ENCODE results near the gene EXOC1L. TPM values are rescaled to one million over a fixed set of nuclear protein-coding genes. Genes with fewer than 3 reads are reported as not detected.
A peak's percentile ranks its signal among the peaks of the same experiment; 100 is the strongest.

Gene EXOC1L
- total RNA-seq, 2 donors from 2014 or later: not detected

GRCh38 chr4:55868581-55869090, 49.0 kb downstream of the EXOC1L start:
- Mint-ChIP-seq H3K27me3 (ENCODE audit: low read depth) (no peaks in the 10 kb centered on the region), H3K36me3 (ENCODE audit: insufficient read depth in 2 of 2) (peaks cover 4 to 11% of the 10 kb centered on the region in 2 donors), H3K4me1 (ENCODE audit: low read depth) (peaks cover 22% of the 10 kb centered on the region), H3K4me3 (no peak overlapping the region), H3K9me3 (no peaks in the 10 kb centered on the region), H3K27ac (peak overlapping the region; percentile 43)
- DNase-seq (no peak), ATAC-seq (replicated peaks in 1 of 2) (no peak)

- H3K36me3 Mint-ChIP-seq (ENCODE audit: insufficient read depth in 2 of 2): peaks cover 5 to 11% of the 10 kb centered on the region in 2 donors
- no peak for DNase-seq
- no peak for ATAC-seq (replicated peaks in 1 of 2)
- H3K4me3 Mint-ChIP-seq: no peak overlapping the region
- no peaks in the 10 kb centered on the region for H3K9me3 Mint-ChIP-seq
- H3K4me1 Mint-ChIP-seq (ENCODE audit: low read depth): peaks cover 7% of the 10 kb centered on the region
- H3K27me3 Mint-ChIP-seq (ENCODE audit: low read depth): no peaks in the 10 kb centered on the region
- no peak overlapping the region for H3K27ac Mint-ChIP-seq
Measured at GRCh38 chr4:55871299-55871800, 51.8 kb downstream of the EXOC1L start.

GRCh38 chr4:55874831-55875230, 55.2 kb downstream of the EXOC1L start:
- no peaks in the 10 kb centered on the region for H3K27me3 Mint-ChIP-seq (ENCODE audit: low read depth)
- H3K27ac Mint-ChIP-seq: no peak overlapping the region
- ATAC-seq (replicated peaks in 1 of 2): no peak
- H3K9me3 Mint-ChIP-seq: no peaks in the 10 kb centered on the region
- H3K4me1 Mint-ChIP-seq (ENCODE audit: low read depth): no peaks in the 10 kb centered on the region
- H3K36me3 Mint-ChIP-seq (ENCODE audit: insufficient read depth in 2 of 2): peaks cover 4 to 13% of the 10 kb centered on the region in 2 donors
- DNase-seq: no peak
- H3K4me3 Mint-ChIP-seq: no peak overlapping the region

- H3K27ac Mint-ChIP-seq: no peak overlapping the region
- no peaks in the 10 kb centered on the region for H3K4me1 Mint-ChIP-seq (ENCODE audit: low read depth)
- peaks cover 4 to 15% of the 10 kb centered on the region in 2 donors for H3K36me3 Mint-ChIP-seq (ENCODE audit: insufficient read depth in 2 of 2)
- H3K9me3 Mint-ChIP-seq: no peaks in the 10 kb centered on the region
- no peak overlapping the region for H3K4me3 Mint-ChIP-seq
- DNase-seq (no peak), ATAC-seq (replicated peaks in 1 of 2) (no peak)
- H3K27me3 Mint-ChIP-seq (ENCODE audit: low read depth): no peaks in the 10 kb centered on the region
Measured at GRCh38 chr4:55876387-55876786, 56.8 kb downstream of the EXOC1L start.

DNA sequence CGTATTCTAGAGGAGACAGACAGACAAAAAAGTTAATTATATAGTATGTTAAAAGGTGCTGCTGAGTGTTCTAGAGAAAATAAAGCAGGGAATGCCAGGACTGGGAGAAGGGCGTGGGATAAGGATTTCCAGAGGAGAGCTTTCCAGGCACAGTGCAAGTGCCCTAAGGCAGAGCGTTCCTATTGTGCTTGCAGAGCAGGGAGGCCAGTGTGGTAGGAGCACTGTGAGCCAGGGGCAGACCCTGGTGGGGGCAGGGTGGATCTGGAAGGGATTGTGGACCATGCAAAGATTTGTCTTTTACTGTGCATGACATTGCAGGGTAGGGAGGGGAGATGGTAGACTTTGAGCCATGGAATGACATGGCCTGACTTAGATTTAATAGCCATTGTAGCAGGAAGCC, 59.6 kb downstream of the EXOC1L start:
- DNase-seq: no peak
- no peaks in the 10 kb centered on the region for H3K4me1 Mint-ChIP-seq (ENCODE audit: low read depth)
- ATAC-seq (replicated peaks in 1 of 2): no peak
- H3K27me3 Mint-ChIP-seq (ENCODE audit: low read depth): no peaks in the 10 kb centered on the region
- H3K4me3 Mint-ChIP-seq: no peak overlapping the region
- H3K36me3 Mint-ChIP-seq (ENCODE audit: insufficient read depth in 2 of 2): peaks cover 3 to 17% of the 10 kb centered on the region in 2 donors
- no peaks in the 10 kb centered on the region for H3K9me3 Mint-ChIP-seq
- H3K27ac Mint-ChIP-seq: no peak overlapping the region

- H3K36me3 Mint-ChIP-seq (ENCODE audit: insufficient read depth in 2 of 2): peaks cover 3 to 17% of the 10 kb centered on the region in 2 donors
- H3K27me3 Mint-ChIP-seq (ENCODE audit: low read depth): no peaks in the 10 kb centered on the region
- H3K4me3 Mint-ChIP-seq: no peak overlapping the region
- peak overlapping the region; percentile 74 for H3K27ac Mint-ChIP-seq
- no peaks in the 10 kb centered on the region for H3K4me1 Mint-ChIP-seq (ENCODE audit: low read depth)
- DNase-seq (no peak), ATAC-seq (replicated peaks in 1 of 2) (no peak)
- no peaks in the 10 kb centered on the region for H3K9me3 Mint-ChIP-seq
Measured at GRCh38 chr4:55880652-55881280, 61.2 kb downstream of the EXOC1L start.

DNA sequence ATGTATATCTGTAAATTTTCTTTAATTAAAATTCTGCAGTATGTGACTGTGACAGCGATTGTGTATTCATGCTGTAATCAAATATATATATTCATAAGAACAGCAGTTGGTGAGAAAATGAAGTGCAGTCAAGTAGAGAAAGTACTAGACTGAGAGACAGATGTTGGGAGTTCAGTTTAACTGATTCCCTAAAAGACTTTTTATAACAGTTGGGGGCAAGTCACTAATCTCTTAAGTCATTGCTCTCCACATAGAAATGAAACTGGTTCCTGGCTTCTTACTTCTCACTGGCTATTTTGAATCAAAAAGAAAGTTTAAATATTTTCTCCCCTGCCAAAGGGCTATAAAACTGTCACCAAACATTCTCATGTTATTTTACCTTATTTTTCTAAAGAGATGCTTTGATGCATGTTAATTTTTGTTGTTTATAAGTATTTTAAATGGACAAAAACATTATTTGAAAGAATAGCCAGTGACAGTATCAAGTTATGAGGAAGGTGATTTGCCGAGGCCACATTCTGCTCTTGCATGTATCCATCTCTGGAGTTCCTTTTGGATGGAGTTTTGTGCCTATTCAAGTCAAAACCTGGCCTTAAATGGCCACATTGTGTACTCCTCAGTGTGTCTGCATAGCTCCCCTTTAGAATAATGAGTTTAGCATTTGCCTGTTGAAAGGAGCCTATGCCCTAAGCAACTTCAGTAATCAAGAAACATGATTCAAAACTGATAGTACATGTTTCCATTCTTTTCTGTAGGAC, 64.7 kb downstream of the EXOC1L start:
- Mint-ChIP-seq H3K27me3 (ENCODE audit: low read depth) (no peaks in the 10 kb centered on the region), H3K36me3 (ENCODE audit: insufficient read depth in 2 of 2) (peaks cover 3 to 7% of the 10 kb centered on the region in 2 donors), H3K4me1 (ENCODE audit: low read depth) (no peaks in the 10 kb centered on the region), H3K27ac (no peak overlapping the region), H3K9me3 (no peaks in the 10 kb centered on the region), H3K4me3 (no peak overlapping the region)
- ATAC-seq (replicated peaks in 1 of 2) (no peak), DNase-seq (no peak)

- H3K9me3 Mint-ChIP-seq: no peaks in the 10 kb centered on the region
- DNase-seq (no peak), ATAC-seq (replicated peaks in 1 of 2) (no peak)
- H3K27ac Mint-ChIP-seq: no peak overlapping the region
- no peaks in the 10 kb centered on the region for H3K27me3 Mint-ChIP-seq (ENCODE audit: low read depth)
- H3K4me1 Mint-ChIP-seq (ENCODE audit: low read depth): no peaks in the 10 kb centered on the region
- no peak overlapping the region for H3K4me3 Mint-ChIP-seq
- peaks cover 2 to 7% of the 10 kb centered on the region in 2 donors for H3K36me3 Mint-ChIP-seq (ENCODE audit: insufficient read depth in 2 of 2)
Measured at GRCh38 chr4:55884851-55885219, 65.2 kb downstream of the EXOC1L start.

Other genes with a start within 250 kb of the EXOC1L start
- not detected for gene PDCL2, start 227.5 kb upstream of the EXOC1L start, total RNA-seq
- gene NMU, start 183.5 kb upstream of the EXOC1L start, total RNA-seq: under 1 TPM in 1 of 2 donors, not detected in 1; 0.82 TPM
- gene EXOC1, start 33.9 kb downstream of the EXOC1L start, total RNA-seq: 10 to 100 TPM; 31.1 to 34.7 TPM
- 10 to 100 TPM; 19.5 to 23.1 TPM for gene CEP135, start 129.2 kb downstream of the EXOC1L start, total RNA-seq